ENCODE measurements around the gene CCDC88B. TPM values are rescaled to one million over a fixed set of nuclear protein-coding genes. Genes with fewer than 3 reads are reported as not detected.

The CCDC88B gene
- total and polyA plus RNA-seq, 9 of the 15 experiments (the other 6 are each of a cell fraction or from before 2014, with no cell fraction given): 0.13 to 18.1 (median 7.9) TPM

- TF ChIP-seq NR2C1 (IDR thresholded peaks at IDR 0.05): peak; percentile 72
- peak; percentile 45 for TF ChIP-seq NR2C1 (tag; IDR thresholded peaks at IDR 0.05)
- peak; percentile 78 to 90; a peak in 2 of 4 replicates for TF ChIP-seq SIN3A (IDR thresholded peaks at IDR 0.05; ENCODE audit: borderline replicate concordance in 2 of 2, control insufficient read depth in 1 of 2, low read depth in 2 of 2, low read length in 2 of 2)
- TF ChIP-seq TBP (optimal IDR thresholded peaks at IDR 0.05; ENCODE audit: low read depth, low read length): peak; percentile 77
- no peak for TF ChIP-seq ZNF239 (CRISPR knock-in tag; IDR thresholded peaks at IDR 0.05)
- TF ChIP-seq YY1 (IDR thresholded peaks at IDR 0.05; ENCODE audit: borderline replicate concordance in 1 of 3, control insufficient read depth in 1 of 3, extremely low read depth in 1 of 3, insufficient read depth in 3 of 3, insufficient read length in 1 of 3, insufficient replicate concordance in 2 of 3, low read depth in 1 of 3, low read length in 2 of 3): peak in 2 of 3 experiments; percentile 35 to 73
- peak; percentile 93 for TF ChIP-seq CREM (IDR thresholded peaks at IDR 0.05; ENCODE audit: low read depth)
- TF ChIP-seq, protein P1, sequence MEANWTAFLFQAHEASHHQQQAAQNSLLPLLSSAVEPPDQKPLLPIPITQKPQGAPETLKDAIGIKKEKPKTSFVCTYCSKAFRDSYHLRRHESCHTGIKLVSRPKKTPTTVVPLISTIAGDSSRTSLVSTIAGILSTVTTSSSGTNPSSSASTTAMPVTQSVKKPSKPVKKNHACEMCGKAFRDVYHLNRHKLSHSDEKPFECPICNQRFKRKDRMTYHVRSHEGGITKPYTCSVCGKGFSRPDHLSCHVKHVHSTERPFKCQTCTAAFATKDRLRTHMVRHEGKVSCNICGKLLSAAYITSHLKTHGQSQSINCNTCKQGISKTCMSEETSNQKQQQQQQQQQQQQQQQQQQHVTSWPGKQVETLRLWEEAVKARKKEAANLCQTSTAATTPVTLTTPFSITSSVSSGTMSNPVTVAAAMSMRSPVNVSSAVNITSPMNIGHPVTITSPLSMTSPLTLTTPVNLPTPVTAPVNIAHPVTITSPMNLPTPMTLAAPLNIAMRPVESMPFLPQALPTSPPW (CRISPR knock-in tag; IDR thresholded peaks at IDR 0.05): peak; percentile 47; the same call in 1 of the 2 replicates
- TF ChIP-seq POLR2G (IDR thresholded peaks at IDR 0.05; ENCODE audit: low read depth, low read length): peak; percentile 93
- peak; percentile 16 for TF ChIP-seq BRD4 (IDR thresholded peaks at IDR 0.05)
- TF ChIP-seq USF2 (CRISPR knock-in tag; IDR thresholded peaks at IDR 0.05): peak; percentile 81
- peak; percentile 99 for TF ChIP-seq ZBTB40 (IDR thresholded peaks at IDR 0.05)
- TF ChIP-seq ZBTB40 (CRISPR knock-in tag; IDR thresholded peaks at IDR 0.05): no peak
- TF ChIP-seq SMAD4 (CRISPR knock-in tag; conservative IDR thresholded peaks at IDR 0.05): 0 out of 2 replicates have a peak, but pooled peaks have one; percentile 10
- peak; percentile 96 for TF ChIP-seq GABPB1 (CRISPR knock-in tag; IDR thresholded peaks at IDR 0.05)
Observed at GRCh38 chr11:64317325-64317960, 22.6 kb upstream of the CCDC88B start, which contains the start of gene TRMT112 (continued).
